GM03348 (cell line): ENCODE results near the gene CCDC178.
A peak's percentile ranks its signal among the peaks of the same experiment; 100 is the strongest.
"Not testable (repeated sequence)": the region's sequence is repeated elsewhere in the genome, so short reads cannot be mapped to it uniquely, and the experiment has no call there.

ENCODE experiments used
- DNase-seq: peaks from one replicate; pipeline ENCODE4 v3.0.0; 2012; ENCODE audit warnings: low spot score

Gene CCDC178

GRCh38 chr18:33210575-33211189, 229.8 kb downstream of the CCDC178 start:
- DNase-seq = peak; percentile 29

GRCh38 chr18:33205777-33206176, 234.7 kb downstream of the CCDC178 start:
- DNase-seq = no peak

- DNase-seq = peak; percentile 10
These were observed 239.0 kb downstream of the CCDC178 start for GRCh38 chr18:33201509-33201926.

- DNase-seq = no peak
These were observed 244.7 kb downstream of the CCDC178 start for GRCh38 chr18:33195795-33196194.

- no peak for DNase-seq
These were observed 245.7 kb downstream of the CCDC178 start for GRCh38 chr18:33194793-33195192.

GRCh38 chr18:33184958-33185357, 255.6 kb downstream of the CCDC178 start:
- no peak for DNase-seq

GRCh38 chr18:33184175-33184574, 256.3 kb downstream of the CCDC178 start:
- DNase-seq = no peak

GRCh38 chr18:33183136-33183535, 257.4 kb downstream of the CCDC178 start:
- no peak for DNase-seq

GRCh38 chr18:33181016-33181415, 259.5 kb downstream of the CCDC178 start:
- DNase-seq = no peak

- no peak for DNase-seq
These were observed 271.3 kb downstream of the CCDC178 start for GRCh38 chr18:33169218-33169617.

GRCh38 chr18:33164121-33164520, 276.4 kb downstream of the CCDC178 start:
- not testable (repeated sequence) for DNase-seq

GRCh38 chr18:33161131-33161530, 279.4 kb downstream of the CCDC178 start:
- DNase-seq = no peak

- no peak for DNase-seq
These were observed 281.4 kb downstream of the CCDC178 start for GRCh38 chr18:33159151-33159550.

GRCh38 chr18:33157893-33158292, 282.6 kb downstream of the CCDC178 start:
- DNase-seq = no peak

GRCh38 chr18:33156906-33157470, 283.5 kb downstream of the CCDC178 start:
- no peak for DNase-seq

- DNase-seq = no peak
These were observed 286.5 kb downstream of the CCDC178 start for GRCh38 chr18:33154049-33154448.

GRCh38 chr18:33152376-33152775, 288.1 kb downstream of the CCDC178 start:
- DNase-seq = no peak

GRCh38 chr18:33147811-33148210, 292.7 kb downstream of the CCDC178 start:
- DNase-seq = not testable (repeated sequence)

- no peak for DNase-seq
These were observed 294.5 kb downstream of the CCDC178 start for GRCh38 chr18:33146014-33146413.

GRCh38 chr18:33135951-33136660, 304.4 kb downstream of the CCDC178 start:
- no peak for DNase-seq

GRCh38 chr18:33132657-33133056, 307.9 kb downstream of the CCDC178 start:
- DNase-seq = no peak

- no peak for DNase-seq
These were observed 311.9 kb downstream of the CCDC178 start for GRCh38 chr18:33128581-33128980.

GRCh38 chr18:33123862-33124518, 316.5 kb downstream of the CCDC178 start:
- DNase-seq = no peak
